IPS-NIHi7 (cell line): ENCODE data around the gene P2RY6.
"Not testable (repeated sequence)": the region's sequence is repeated elsewhere in the genome, so short reads cannot be mapped to it uniquely, and the experiment has no call there.

ENCODE experiments used
- DNase-seq: peaks from one replicate; pipeline ENCODE4 v3.0.0; 2012; ENCODE audit warnings: mixed read lengths; ENCODE audit errors: extremely low spot score

Gene P2RY6

GRCh38 chr11:73271936-73272679, at the start of gene P2RY6:
Gene P2RY6, plus strand, starts transcription at chr11:73272338. Its CDS starts 24,181 bp downstream, at chr11:73296519.
- peak; percentile 58 for DNase-seq

GRCh38 chr11:73223998-73224730, 48.0 kb upstream of the P2RY6 start:
- DNase-seq, result no peak

- no peak for DNase-seq
These were observed 47.0 kb upstream of the P2RY6 start for GRCh38 chr11:73225001-73225686.

- DNase-seq, result no peak
These were observed 46.3 kb upstream of the P2RY6 start for GRCh38 chr11:73225851-73226250.

GRCh38 chr11:73226297-73227006, 45.7 kb upstream of the P2RY6 start:
- no peak for DNase-seq

- peak; percentile 85 for DNase-seq
These were observed 44.4 kb upstream of the P2RY6 start for GRCh38 chr11:73227571-73228211.

- no peak for DNase-seq
These were observed 43.6 kb upstream of the P2RY6 start for GRCh38 chr11:73228268-73229134.

GRCh38 chr11:73229321-73229895, 42.7 kb upstream of the P2RY6 start:
- no peak for DNase-seq

GRCh38 chr11:73229896-73230875, 42.0 kb upstream of the P2RY6 start:
- no peak for DNase-seq

GRCh38 chr11:73230931-73231330, 41.2 kb upstream of the P2RY6 start:
- DNase-seq, result no peak

GRCh38 chr11:73232487-73232886, 39.7 kb upstream of the P2RY6 start:
- DNase-seq, result not testable (repeated sequence)

GRCh38 chr11:73233211-73233610, 38.9 kb upstream of the P2RY6 start:
- DNase-seq, result no peak

GRCh38 chr11:73233692-73234470, 38.3 kb upstream of the P2RY6 start:
- DNase-seq, result no peak

GRCh38 chr11:73234471-73235181, 37.5 kb upstream of the P2RY6 start:
- DNase-seq, result no peak

- no peak for DNase-seq
These were observed 36.8 kb upstream of the P2RY6 start for GRCh38 chr11:73235236-73235786.

GRCh38 chr11:73236205-73236765, 35.9 kb upstream of the P2RY6 start:
- DNase-seq, result no peak

GRCh38 chr11:73236854-73237253, 35.3 kb upstream of the P2RY6 start:
- peak; percentile 86 for DNase-seq
